ENCODE data around the gene CTCF.
"Not testable (repeated sequence)": the region's sequence is repeated elsewhere in the genome, so short reads cannot be mapped to it uniquely, and the experiment has no call there.

The CTCF gene

GRCh38 chr16:67562526-67562917 lies at the start of gene CTCF:
Gene CTCF (plus strand): TSS chr16:67562526. CDS start chr16:67610833, 48,307 bp downstream.
- DNase-seq, result peak; percentile 75 to 88 (median 83)

- DNase-seq, result not testable (repeated sequence)
Measured at GRCh38 chr16:67513892-67514291, 48.4 kb upstream of the CTCF start.

GRCh38 chr16:67514382-67514828 lies 47.9 kb upstream of the CTCF start:
- peak; percentile 54 to 81 (median 60) for DNase-seq

- DNase-seq, result no peak
Measured at GRCh38 chr16:67516296-67517154, 45.8 kb upstream of the CTCF start.

GRCh38 chr16:67517155-67517445 lies 45.2 kb upstream of the CTCF start:
- DNase-seq, result no peak

- no peak for DNase-seq
Measured at GRCh38 chr16:67517661-67518423, 44.5 kb upstream of the CTCF start.

- no peak for DNase-seq
Measured at GRCh38 chr16:67518676-67519075, 43.6 kb upstream of the CTCF start.

- no peak for DNase-seq
Measured at GRCh38 chr16:67519242-67519641, 43.1 kb upstream of the CTCF start.

- peak; percentile 89 to 96 (median 94) for DNase-seq
Measured at GRCh38 chr16:67521095-67521804, 41.1 kb upstream of the CTCF start.

GRCh38 chr16:67525176-67525860 lies 37.0 kb upstream of the CTCF start:
- no peak for DNase-seq

GRCh38 chr16:67526149-67526791 lies 36.1 kb upstream of the CTCF start:
- no peak for DNase-seq

- DNase-seq, result peak in 2 of 3 experiments; percentile 44 to 64
Measured at GRCh38 chr16:67528222-67528869, 34.0 kb upstream of the CTCF start, which contains the start of gene RIPOR1. Gene RIPOR1 (plus strand): TSS chr16:67528829. CDS start chr16:67538447, 9,618 bp downstream.

- peak in 2 of 3 experiments; percentile 72 to 80 for DNase-seq
Measured at GRCh38 chr16:67528870-67529581, 33.3 kb upstream of the CTCF start.

- no peak for DNase-seq
Measured at GRCh38 chr16:67529582-67530012, 32.7 kb upstream of the CTCF start.

- DNase-seq, result peak in 2 of 3 experiments; percentile 60
Measured at GRCh38 chr16:67530013-67530939, 32.0 kb upstream of the CTCF start.

- DNase-seq, result no peak
Measured at GRCh38 chr16:67531247-67531646, 31.1 kb upstream of the CTCF start.

- no peak for DNase-seq
Measured at GRCh38 chr16:67533024-67533560, 29.2 kb upstream of the CTCF start.

- DNase-seq, result not testable (repeated sequence)
Measured at GRCh38 chr16:67533987-67534386, 28.3 kb upstream of the CTCF start.

- no peak for DNase-seq
Measured at GRCh38 chr16:67534431-67534830, 27.9 kb upstream of the CTCF start.
